K562 (cell line): Measurements from ENCODE around the gene EVPL. TPM values are rescaled to one million over a fixed set of nuclear protein-coding genes. Genes with fewer than 3 reads are reported as not detected.

Source experiments
- ATAC-seq: fragments of 200-7000 bp; cut with Tn5 transposase; 3 replicates; pipeline ENCODE4 v1.9.1; 2020; ENCODE audit warnings: moderate library complexity
- BruUV-seq: library from RNA; stranded (reverse); fragments of 400-500 nt; replicated peaks from 2 replicates; lab custom pipeline; 2021; lab: Mats Ljungman, UMichigan
- CTCF ChIA-PET: fragments of 300-600 bp; formaldehyde crosslinking; extraction: SDS; loops from one replicate; lab custom pipeline; 2021; ENCODE audit warnings: low intra/inter-chr PET ratio; lab: Yijun Ruan, JAX
- POLR2A ChIA-PET: fragments of 300-600, 350-650 bp; sonication (Branson Sonifier 250); formaldehyde crosslinking; extraction: SDS; loops from one replicate; lab custom pipeline; 2021; ENCODE audit warnings: antibody characterized with exemption, inconsistent platforms; lab: Yijun Ruan, JAX
- DNase-seq, 4 experiments: peaks; one replicate each; pipeline versions ENCODE4 v3.0.0 to v3.0.0-alpha.2; 2011 to 2018; ENCODE audit warnings: low spot score in 3 of 4, mixed read lengths in 3 of 4; ENCODE audit errors: extremely low read depth in 1 of 4
- FAIRE-seq: peaks from 2 replicates; lab custom pipeline; 2011; peaks lifted over from hg19 to GRCh38; lab: Jason Lieb, UNC
- H2AFZ ChIP-seq: 2 replicates; pipeline ENCODE4 v1.6.0; 2011; ENCODE audit warnings: low read depth, low read length, control low read depth, inconsistent platforms
- H3K27ac ChIP-seq: fragments of 200-600 bp; 3 replicates; pipeline ENCODE4 v1.8.0; 2011; ENCODE audit warnings: low read depth, mild to moderate bottlenecking, control low read depth, inconsistent platforms, low read length, moderate library complexity, mixed read lengths; ENCODE audit errors: extremely low read depth
- H3K27me3 ChIP-seq, 2 experiments: fragments of 300-600 bp in 1 of 2; 2 replicates in 1 of 2; 3 replicates in 1 of 2; pipeline versions ENCODE4 v1.6.0 to v1.8.0; 2011; ENCODE audit warnings: inconsistent platforms in 2 of 2, low read length in 2 of 2, mild to moderate bottlenecking in 1 of 2, mixed read lengths in 1 of 2, moderate library complexity in 1 of 2; ENCODE audit not compliant: control insufficient read depth in 2 of 2, insufficient read depth in 2 of 2
- H3K36me3 ChIP-seq: fragments of 300-600 bp; 3 replicates; pipeline ENCODE4 v1.8.0; 2011; ENCODE audit warnings: mild to moderate bottlenecking, low read length, inconsistent platforms; ENCODE audit not compliant: control insufficient read depth, insufficient read depth
- H3K4me1 ChIP-seq, 2 experiments: fragments of 200-600 bp in 1 of 2; replicated peaks in 1 of 2; 2 replicates in 1 of 2; 3 replicates in 1 of 2; pipeline versions ENCODE4 v1.5.1 to v1.8.0; 2011; ENCODE audit warnings: inconsistent platforms in 2 of 2, low read length in 2 of 2, mild to moderate bottlenecking in 1 of 2, mixed read lengths in 1 of 2, moderate library complexity in 1 of 2; ENCODE audit not compliant: control insufficient read depth in 2 of 2, insufficient read depth in 2 of 2
- H3K4me2 ChIP-seq: 2 replicates; pipeline ENCODE4 v1.6.1; 2011; ENCODE audit warnings: low read length, control low read depth, inconsistent platforms, mixed read lengths; ENCODE audit not compliant: insufficient read depth
- H3K4me3 ChIP-seq: fragments of 200-600 bp; sonication (generic), shearing (Covaris generic); 2 replicates; pipeline ENCODE4 v1.5.1; 2016; ENCODE audit warnings: control low read depth, inconsistent platforms
- H3K79me2 ChIP-seq: fragments of 200-600 bp; 3 replicates; pipeline ENCODE4 v1.8.0; 2011; ENCODE audit warnings: low read length, inconsistent platforms; ENCODE audit not compliant: control insufficient read depth, insufficient read depth
- H3K9ac ChIP-seq, 2 experiments: 2 replicates each; pipeline versions ENCODE4 v1.6.0 to v1.6.1; 2011; ENCODE audit warnings: low read depth in 2 of 2, low read length in 2 of 2, control low read depth in 1 of 2, inconsistent platforms in 1 of 2, mild to moderate bottlenecking in 1 of 2, mixed read lengths in 1 of 2; ENCODE audit not compliant: insufficient read depth in 1 of 2
- H3K9me1 ChIP-seq: one replicate; pipeline ENCODE4 v1.6.0; 2011; ENCODE audit warnings: inconsistent platforms, mild to moderate bottlenecking, low read length, moderate library complexity; ENCODE audit not compliant: control insufficient read depth, insufficient read depth
- H3K9me3 ChIP-seq: replicated peaks from 2 replicates; pipeline ENCODE4 v1.5.1; 2011; ENCODE audit warnings: low read depth, low read length, inconsistent platforms; ENCODE audit not compliant: control insufficient read depth, insufficient read depth
- H4K20me1 ChIP-seq: replicated peaks from 2 replicates; pipeline ENCODE4 v1.6.1; 2011; ENCODE audit warnings: low read length, inconsistent platforms, mixed read lengths; ENCODE audit not compliant: control insufficient read depth, insufficient read depth
- BRD4 ChIP-seq: fragments of 200-600 bp; sonication (generic); IDR thresholded peaks from 2 replicates; pipeline ENCODE4 v1.6.1; 2017; ENCODE audit warnings: inconsistent platforms
- HDAC3 ChIP-seq: fragments of 450-650 bp; IDR thresholded peaks from 2 replicates; pipeline ENCODE4 v1.6.1; 2018; ENCODE audit warnings: borderline replicate concordance, mild to moderate bottlenecking, moderate library complexity; ENCODE audit not compliant: partially characterized antibody
- HOMEZ ChIP-seq: fragments of 250-450 bp; sonication (Bioruptor Pico); IDR thresholded peaks from 2 replicates; pipeline ENCODE4 v1.4.0; 2020; ENCODE audit warnings: mild to moderate bottlenecking, moderate library complexity
- MEF2A ChIP-seq: IDR thresholded peaks from 2 replicates; pipeline ENCODE4 v1.6.1; 2011; ENCODE audit warnings: low read depth, mild to moderate bottlenecking, low read length, moderate library complexity; ENCODE audit not compliant: control insufficient read depth
- RAD51 ChIP-seq: fragments of 450-650 bp; IDR thresholded peaks from 2 replicates; pipeline ENCODE4 v1.7.1; 2016; ENCODE audit warnings: low read depth, mild to moderate bottlenecking, borderline replicate concordance
- SAP30 ChIP-seq: fragments of 200-600 bp; sonication (generic); IDR thresholded peaks from 2 replicates; pipeline ENCODE4 v1.6.1; 2012; ENCODE audit warnings: borderline replicate concordance, low read depth, mild to moderate bottlenecking, moderate library complexity, low read length, control low read depth, inconsistent platforms; ENCODE audit not compliant: insufficient read depth, poor library complexity, severe bottlenecking
- SMAD2 ChIP-seq: fragments of 150-350 bp; IDR thresholded peaks from 2 replicates; pipeline ENCODE4 v1.6.1; 2014; ENCODE audit warnings: low read depth, mild to moderate bottlenecking, low read length
- TAF9B ChIP-seq: fragments of 450-650 bp; IDR thresholded peaks from 2 replicates; pipeline ENCODE4 v1.6.1; 2018; ENCODE audit warnings: mild to moderate bottlenecking; ENCODE audit not compliant: partially characterized antibody
- ZNF707 ChIP-seq: fragments of 250-450 bp; sonication (Bioruptor Pico); conservative IDR thresholded peaks from 2 replicates; pipeline ENCODE4 v1.8.0; 2022; ENCODE audit warnings: inconsistent platforms, mild to moderate bottlenecking, moderate library complexity
- WGBS: fragments of 100-300 bp; shearing (Covaris generic); methylation state at CpG from one replicate; pipeline ENCODE4 v1.1.6; 2016; ENCODE audit warnings: low coverage, mixed read lengths; ENCODE audit not compliant: insufficient coverage; ENCODE audit errors: missing lambda C conversion rate; 5-methylcytosine and 5-hydroxymethylcytosine counted together
- in situ Hi-C: fragments of 300-500 bp; cut with MboI; formaldehyde crosslinking; loops from 4 replicates; pipeline ENCODE4 v1.15.0; 2018; ENCODE audit warnings: inconsistent platforms, mixed read lengths
- intact Hi-C: fragments of 100-400 bp; cut with micrococcal nuclease; formaldehyde crosslinking; loops from 2 replicates; pipeline ENCODE4 v1.14.2; 2022
- polyA plus RNA-seq, 8 experiments: library from polyadenylated mRNA; depleted of rRNA in 4 of 8; stranded (reverse) in 5 of 8; unstranded in 3 of 8; fragments of >200 nt; fragmentation: Nextera tagmentation in 2 of 8; fragmentation: Illumina TruSeq in 1 of 8; extraction: Ambion mirVana in 2 of 8; extraction: Trizol in 1 of 8; gene quantifications; 2 replicates each; pipeline versions ENCODE4 v1.2.1 to v1.2.3, GENCODE V29; 2011 to 2014; ENCODE audit warnings: inconsistent platforms in 1 of 8, missing spikeins in 1 of 8
- total RNA-seq, 7 experiments: library from RNA; depleted of rRNA in 6 of 7; stranded (reverse); fragments of >200 nt in 6 of 7; fragmentation: Illumina TruSeq in 2 of 7; extraction: Trizol in 2 of 7; gene quantifications; 2 replicates each; pipeline versions ENCODE4 v1.2.1 to v1.2.3, GENCODE V29; 2011 to 2021; ENCODE audit warnings: low replicate concordance in 1 of 7

The EVPL gene
- total and polyA plus RNA-seq, 9 of the 15 experiments (the other 6 are each of a cell fraction or from before 2014, with no cell fraction given): 0.08 to 0.18 (median 0.16) TPM; not detected in 5

GRCh38 chr17:76034428-76035350, 7.6 kb upstream of the EVPL start:
- BruUV-seq: no TSS peak
- no peak for FAIRE-seq
- Histone ChIP-seq H3K27ac (no peak overlapping the region), H3K9ac (no peak overlapping the region), H3K36me3 (peaks cover 20% of the 10 kb centered on the region; the same call in 2 of the 3 replicates), H2AFZ (no peak overlapping the region), H3K9me1 (no peaks in the 10 kb centered on the region), H3K4me2 (no peak overlapping the region), H3K4me1 (peaks cover 3 to 10% of the 10 kb centered on the region in 2 experiments), H3K9me3 (no peaks in the 10 kb centered on the region), H3K4me3 (no peak overlapping the region), H4K20me1 (0 out of 2 replicates have a peak, but pooled peaks cover 4% of the 10 kb centered on the region), H3K27me3 (no peaks in the 10 kb centered on the region), H3K79me2 (no peaks in the 10 kb centered on the region)
- ATAC-seq: no peak
- WGBS: 50% methylated on average over 13 of the region's 13 CpGs
- in situ Hi-C loops (no loop called here), intact Hi-C loops (no loop called here)
- ChIA-PET POLR2A (interaction anchor here (0.7 kb wide), 1 partner anchor 13 kb away, joined by 4 read pairs; no protein-coding TSS in a partner anchor), CTCF (no interaction called here)
- no peak for DNase-seq
- TF ChIP-seq SAP30 (no peak), MEF2A (no peak), ZNF707 (CRISPR knock-in tag) (no peak), SMAD2 (no peak), TAF9B (no peak), HDAC3 (no peak), BRD4 (no peak), RAD51 (no peak), HOMEZ (CRISPR knock-in tag) (no peak)
